LNCAP (cell line): Measurements from ENCODE around the gene APPL2.

Experiments
- TF ChIP-seq, protein P1 (sequence below): fragments of 450-650 bp; IDR thresholded peaks from 2 replicates; pipeline ENCODE4 v1.5.1; 2017; ENCODE audit warnings: mild to moderate bottlenecking

The APPL2 gene

GRCh38 chr12:105267711-105268110 is 31.7 kb upstream of the APPL2 start:
- TF ChIP-seq, protein P1, sequence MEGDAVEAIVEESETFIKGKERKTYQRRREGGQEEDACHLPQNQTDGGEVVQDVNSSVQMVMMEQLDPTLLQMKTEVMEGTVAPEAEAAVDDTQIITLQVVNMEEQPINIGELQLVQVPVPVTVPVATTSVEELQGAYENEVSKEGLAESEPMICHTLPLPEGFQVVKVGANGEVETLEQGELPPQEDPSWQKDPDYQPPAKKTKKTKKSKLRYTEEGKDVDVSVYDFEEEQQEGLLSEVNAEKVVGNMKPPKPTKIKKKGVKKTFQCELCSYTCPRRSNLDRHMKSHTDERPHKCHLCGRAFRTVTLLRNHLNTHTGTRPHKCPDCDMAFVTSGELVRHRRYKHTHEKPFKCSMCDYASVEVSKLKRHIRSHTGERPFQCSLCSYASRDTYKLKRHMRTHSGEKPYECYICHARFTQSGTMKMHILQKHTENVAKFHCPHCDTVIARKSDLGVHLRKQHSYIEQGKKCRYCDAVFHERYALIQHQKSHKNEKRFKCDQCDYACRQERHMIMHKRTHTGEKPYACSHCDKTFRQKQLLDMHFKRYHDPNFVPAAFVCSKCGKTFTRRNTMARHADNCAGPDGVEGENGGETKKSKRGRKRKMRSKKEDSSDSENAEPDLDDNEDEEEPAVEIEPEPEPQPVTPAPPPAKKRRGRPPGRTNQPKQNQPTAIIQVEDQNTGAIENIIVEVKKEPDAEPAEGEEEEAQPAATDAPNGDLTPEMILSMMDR: no peak

- TF ChIP-seq, protein P1: no peak
Measured at GRCh38 chr12:105264771-105265170, 28.8 kb upstream of the APPL2 start.

DNA sequence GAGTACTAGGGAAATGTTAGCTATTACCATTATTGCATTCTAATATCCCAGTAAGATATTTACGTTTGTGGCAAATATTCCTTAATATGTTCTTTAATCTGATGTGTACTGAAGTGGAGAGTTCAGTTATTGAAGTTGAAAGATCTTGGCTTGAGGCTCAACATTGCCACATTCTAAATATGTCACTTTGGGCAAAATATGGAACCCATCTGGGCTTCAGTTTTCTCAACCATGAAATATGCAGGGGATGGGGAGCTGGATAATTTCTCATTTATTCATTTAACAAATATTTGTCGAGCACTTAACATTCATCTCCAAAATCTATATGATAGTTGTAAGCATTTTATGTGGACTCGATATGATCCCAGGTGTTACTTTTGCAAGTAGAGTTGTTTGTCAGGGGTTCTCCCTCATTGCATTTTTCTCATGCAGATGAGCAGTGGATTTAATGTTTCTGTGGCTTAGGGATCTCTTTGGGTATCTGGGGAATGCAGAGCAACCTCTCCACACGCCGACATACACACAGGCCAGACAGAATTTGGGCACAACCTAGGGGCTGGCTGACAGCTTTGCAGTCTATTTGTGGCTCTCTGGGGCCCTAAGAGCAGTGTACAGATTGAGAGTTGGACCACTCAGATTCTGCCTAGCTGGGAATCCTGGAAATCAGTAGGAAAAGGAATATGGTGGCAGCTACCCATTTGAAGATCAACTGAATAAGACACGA is 26.6 kb upstream of the APPL2 start:
- TF ChIP-seq, protein P1: no peak

DNA sequence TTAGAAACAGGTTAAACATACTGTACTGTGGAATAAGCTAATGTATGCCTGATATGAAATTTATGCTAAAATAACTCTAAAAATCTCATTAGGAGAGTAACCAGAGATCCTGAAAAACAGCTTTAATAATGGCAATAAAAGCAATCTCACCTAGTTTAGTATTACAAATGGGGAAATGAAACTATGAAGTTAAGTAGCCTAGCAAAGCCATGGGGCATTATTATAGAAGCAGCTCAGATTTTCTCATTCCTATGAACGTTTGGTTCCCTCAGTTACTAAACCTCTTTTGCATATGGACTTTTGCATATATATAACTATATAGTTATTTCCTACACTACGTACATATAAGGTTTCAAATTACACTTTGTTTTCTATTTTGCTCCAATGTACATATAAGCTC is 25.0 kb upstream of the APPL2 start:
- TF ChIP-seq, protein P1: no peak

- TF ChIP-seq, protein P1: no peak
Measured at GRCh38 chr12:105259226-105259625, 23.3 kb upstream of the APPL2 start.

- TF ChIP-seq, protein P1: no peak
Measured at GRCh38 chr12:105257321-105257728, 21.4 kb upstream of the APPL2 start.

- TF ChIP-seq, protein P1: no peak
Measured at GRCh38 chr12:105256921-105257320, 20.9 kb upstream of the APPL2 start.

DNA sequence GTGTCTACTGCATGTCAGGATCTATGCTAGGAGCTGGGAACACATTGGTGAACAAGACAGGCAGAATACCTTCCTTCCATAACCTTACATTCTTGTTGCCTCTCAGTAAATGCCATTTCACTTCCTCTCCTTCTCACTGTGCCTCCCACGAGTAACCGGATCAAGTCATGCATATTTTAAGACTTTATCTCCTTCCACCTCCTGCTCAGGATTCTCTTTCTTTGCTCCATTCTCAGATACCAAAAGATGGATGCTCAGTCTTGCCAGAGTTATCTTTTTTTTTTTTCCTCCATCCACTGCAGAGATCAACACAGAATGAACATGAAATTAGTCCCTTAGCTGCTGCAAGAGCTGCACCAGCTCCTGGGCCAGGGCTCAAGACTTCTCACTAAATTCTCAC is 20.0 kb upstream of the APPL2 start:
- TF ChIP-seq, protein P1: no peak
